CD14-positive monocyte (primary cell): Measurements from ENCODE around the gene APOC1. TPM values are rescaled to one million over a fixed set of nuclear protein-coding genes. Genes with fewer than 3 reads are reported as not detected.
"Not testable (repeated sequence)": the region's sequence is repeated elsewhere in the genome, so short reads cannot be mapped to it uniquely, and the experiment has no call there.

Source experiments
- DNase-seq, 3 donors: peaks; one replicate each; pipeline ENCODE4 v3.0.0-alpha.2; 2011 to 2022
- H2AFZ ChIP-seq: 2 replicates; pipeline ENCODE4 v1.6.0; 2012; ENCODE audit warnings: mild to moderate bottlenecking, low read depth, low read length, inconsistent platforms; ENCODE audit not compliant: insufficient read depth, poor library complexity, severe bottlenecking
- H3K27ac ChIP-seq, 2 donors: 1 replicate in 1 of 2; 2 replicates in 1 of 2; pipeline ENCODE4 v1.5.1; 2012 to 2013; ENCODE audit warnings: low read length in 2 of 2, control low read depth in 1 of 2, inconsistent platforms in 1 of 2, low read depth in 1 of 2, mild to moderate bottlenecking in 1 of 2
- H3K27me3 ChIP-seq, 2 donors: one replicate each; pipeline versions ENCODE4 v1.6.0 to v1.6.1; 2011 to 2013; ENCODE audit warnings: low read length in 2 of 2; ENCODE audit not compliant: control insufficient read depth in 2 of 2, insufficient read depth in 2 of 2
- H3K36me3 ChIP-seq, 2 donors: replicated peaks in 1 of 2; 1 replicate in 1 of 2; 2 replicates in 1 of 2; pipeline versions ENCODE4 v1.5.1 to v1.6.1; 2012 to 2013; ENCODE audit warnings: low read length in 2 of 2, control low read depth in 1 of 2, inconsistent platforms in 1 of 2, mild to moderate bottlenecking in 1 of 2; ENCODE audit not compliant: insufficient read depth in 2 of 2, control insufficient read depth in 1 of 2
- H3K4me1 ChIP-seq, 2 donors: 1 replicate in 1 of 2; 2 replicates in 1 of 2; pipeline versions ENCODE4 v1.5.1 to v1.6.1; 2012 to 2013; ENCODE audit warnings: low read length in 2 of 2, control low read depth in 1 of 2, inconsistent platforms in 1 of 2, mild to moderate bottlenecking in 1 of 2, moderate library complexity in 1 of 2; ENCODE audit not compliant: insufficient read depth in 2 of 2, control insufficient read depth in 1 of 2
- H3K4me2 ChIP-seq: replicated peaks from 2 replicates; pipeline ENCODE3; 2012; ENCODE audit warnings: low read length, moderate library complexity, mild to moderate bottlenecking; ENCODE audit not compliant: poor library complexity, severe bottlenecking; ENCODE audit errors: extremely low read depth
- H3K4me3 ChIP-seq, 3 experiments: fragments of 200-600 bp in 1 of 3; sonication (generic) in 1 of 3; replicated peaks in 1 of 3; 1 replicate in 2 of 3; 2 replicates in 1 of 3; pipeline ENCODE4 v1.5.1; 2011 to 2013; ENCODE audit warnings: low read length in 3 of 3, mild to moderate bottlenecking in 3 of 3, control low read depth in 2 of 3, low read depth in 2 of 3, inconsistent platforms in 1 of 3, moderate library complexity in 1 of 3
- H3K79me2 ChIP-seq: 2 replicates; pipeline ENCODE4 v1.6.0; 2012; ENCODE audit warnings: mild to moderate bottlenecking, control low read depth, inconsistent platforms, low read length, moderate library complexity; ENCODE audit not compliant: insufficient read depth
- H3K9ac ChIP-seq: 2 replicates; pipeline ENCODE4 v1.6.0; 2017; ENCODE audit warnings: low read length, mild to moderate bottlenecking; ENCODE audit not compliant: insufficient read depth, poor library complexity, severe bottlenecking
- H3K9me3 ChIP-seq, 2 donors: replicated peaks in 1 of 2; 1 replicate in 1 of 2; 2 replicates in 1 of 2; pipeline versions ENCODE4 v1.5.1 to v1.6.1; 2012 to 2013; ENCODE audit warnings: low read length in 2 of 2, control low read depth in 1 of 2; ENCODE audit not compliant: control insufficient read depth in 1 of 2, insufficient read depth in 1 of 2
- H4K20me1 ChIP-seq: 2 replicates; pipeline ENCODE4 v1.6.0; 2012; ENCODE audit warnings: mild to moderate bottlenecking, low read length, control low read depth, moderate library complexity; ENCODE audit not compliant: insufficient read depth
- H3K27ac Mint-ChIP-seq, 7 donors: one replicate each; pipeline ENCODE4 v1.8.0; 2020; ENCODE audit warnings: mild to moderate bottlenecking in 7 of 7, mixed read lengths in 7 of 7, moderate library complexity in 6 of 7, inconsistent platforms in 2 of 7
- H3K27me3 Mint-ChIP-seq, 3 donors: one replicate each; pipeline ENCODE4 v1.8.0; 2021 to 2022; ENCODE audit warnings: low read depth in 3 of 3, mild to moderate bottlenecking in 3 of 3, mixed read lengths in 3 of 3, moderate library complexity in 3 of 3, inconsistent platforms in 1 of 3
- H3K36me3 Mint-ChIP-seq, 2 donors: one replicate each; pipeline ENCODE4 v1.8.0; 2020; ENCODE audit warnings: mixed read lengths in 2 of 2, inconsistent platforms in 1 of 2, mild to moderate bottlenecking in 1 of 2
- H3K4me1 Mint-ChIP-seq: one replicate; pipeline ENCODE4 v1.8.0; 2020; ENCODE audit warnings: mild to moderate bottlenecking, mixed read lengths
- H3K4me3 Mint-ChIP-seq, 2 donors: one replicate each; pipeline ENCODE4 v1.8.0; 2020; ENCODE audit warnings: mild to moderate bottlenecking in 2 of 2, mixed read lengths in 2 of 2, moderate library complexity in 1 of 2
- H3K9me3 Mint-ChIP-seq, 7 donors: one replicate each; pipeline ENCODE4 v1.8.0; 2020 to 2022; ENCODE audit warnings: mixed read lengths in 7 of 7, mild to moderate bottlenecking in 6 of 7, moderate library complexity in 6 of 7, inconsistent platforms in 2 of 7
- CTCF ChIP-seq: fragments of 200-600 bp; IDR thresholded peaks from one replicate; pipeline ENCODE4 v1.8.0; 2022; ENCODE audit warnings: antibody characterized with exemption, mild to moderate bottlenecking
- WGBS: methylation state at CpG from one replicate; pipeline ENCODE4 v1.1.5; 2013; ENCODE audit warnings: missing lambda C conversion rate; ENCODE audit not compliant: insufficient coverage; 5-methylcytosine and 5-hydroxymethylcytosine counted together
- intact Hi-C, 2 donors: fragments of 100-400 bp; cut with micrococcal nuclease; formaldehyde crosslinking; loops; one replicate each; pipeline versions ENCODE4 v1.15.0 to v1.15.1; 2023
- polyA plus RNA-seq, 3 donors: library from polyadenylated mRNA; depleted of rRNA in 1 of 3; unstranded in 2 of 3; stranded (reverse) in 1 of 3; fragments of 300-500 nt in 2 of 3; fragments of >200 nt in 1 of 3; fragmentation: Illumina TruSeq in 2 of 3; gene quantifications; 1 replicate in 2 of 3; 2 replicates in 1 of 3; pipeline ENCODE4 v1.2.3, GENCODE V29; 2012 to 2021

The APOC1 gene
- polyA plus RNA-seq, 3 donors, result 0.20 TPM; not detected in 2

- Histone ChIP-seq H3K4me2 (no peak overlapping the region), H3K4me1 (peaks cover 31 to 32% of the 10 kb centered on the region in 2 donors), H3K9me3 (no peaks in the 10 kb centered on the region), H3K27me3 (no peaks in the 10 kb centered on the region), H4K20me1 (no peaks in the 10 kb centered on the region), H2AFZ (peak overlapping the region; percentile 11), H3K36me3 (no peaks in the 10 kb centered on the region), H3K79me2 (no peaks in the 10 kb centered on the region), H3K9ac (no peak overlapping the region), H3K27ac (no peak overlapping the region), H3K4me3 (no peak overlapping the region)
- no peak for TF ChIP-seq CTCF
- H3K4me1 Mint-ChIP-seq, result peaks cover 34% of the 10 kb centered on the region
- H3K36me3 Mint-ChIP-seq, result no peaks in the 10 kb centered on the region
- H3K4me3 Mint-ChIP-seq, result no peak overlapping the region
- H3K27ac Mint-ChIP-seq, result peak overlapping the region in 4 of 7 donors; percentile 5 to 82 (median 34)
- no peaks in the 10 kb centered on the region for H3K9me3 Mint-ChIP-seq
- no peak for DNase-seq
- 100% methylated on average over 2 of the region's 8 CpGs for whole genome bisulfite sequencing
- intact Hi-C loops, result no loop called here
- peaks cover 0 to 5% (median 0%) of the 10 kb centered on the region in 3 donors for H3K27me3 Mint-ChIP-seq
These were observed 9.9 kb downstream of the APOC1 start for GRCh38 chr19:44924243-44924725.

GRCh38 chr19:44925114-44925891 lies 10.9 kb downstream of the APOC1 start:
- Mint-ChIP-seq H3K9me3 (no peaks in the 10 kb centered on the region), H3K36me3 (no peaks in the 10 kb centered on the region), H3K27me3 (peaks cover 0 to 6% (median 3%) of the 10 kb centered on the region in 3 donors), H3K4me3 (peak overlapping the region in 1 of 2 donors; percentile 86), H3K27ac (peak overlapping the region; percentile 28 to 89 (median 67)), H3K4me1 (peaks cover 34% of the 10 kb centered on the region)
- no peak overlapping the region for H3K9ac ChIP-seq
- no peak for TF ChIP-seq CTCF
- peak; percentile 27 to 81 (median 74) for DNase-seq
- intact Hi-C loops, result no loop called here
- no peaks in the 10 kb centered on the region for H3K9me3 ChIP-seq
- H3K36me3 ChIP-seq, result no peaks in the 10 kb centered on the region
- H3K27ac ChIP-seq, result peak overlapping the region in 1 of 2 donors; percentile 35
- 4% methylated on average over 4 of the region's 8 CpGs for WGBS
- peak overlapping the region; percentile 59 for H2AFZ ChIP-seq
- H3K27me3 ChIP-seq, result no peaks in the 10 kb centered on the region
- H4K20me1 ChIP-seq, result no peaks in the 10 kb centered on the region
- H3K4me2 ChIP-seq, result peak overlapping the region; percentile 24
- H3K4me3 ChIP-seq, result peak overlapping the region in 1 of 3 experiments; percentile 33
- no peaks in the 10 kb centered on the region for H3K79me2 ChIP-seq
- H3K4me1 ChIP-seq, result peaks cover 31 to 32% of the 10 kb centered on the region in 2 donors

- WGBS, result 86% methylated on average over 5 of the region's 19 CpGs
- H3K4me3 ChIP-seq, result peak overlapping the region in 2 of 3 experiments; percentile 19 to 60
- H3K79me2 ChIP-seq, H4K20me1 ChIP-seq, H3K9me3 Mint-ChIP-seq, H3K36me3 ChIP-seq, H3K9me3 ChIP-seq, intact Hi-C loops, H3K27me3 ChIP-seq, H3K27ac ChIP-seq, H3K9ac ChIP-seq, H3K36me3 Mint-ChIP-seq, H3K27me3 Mint-ChIP-seq, DNase-seq: not testable (repeated sequence)
- Mint-ChIP-seq H3K4me3 (peak overlapping the region; percentile 75 to 84), H3K27ac (peak overlapping the region in 5 of 7 donors; percentile 33 to 87 (median 72)), H3K4me1 (peaks cover 34% of the 10 kb centered on the region)
- peak overlapping the region; percentile 65 for H3K4me2 ChIP-seq
- H2AFZ ChIP-seq, result peak overlapping the region; percentile 76
- H3K4me1 ChIP-seq, result peaks cover 31 to 32% of the 10 kb centered on the region in 2 donors
These were observed 12.1 kb downstream of the APOC1 start for GRCh38 chr19:44926245-44927077.
